Activated T-cell treated with anti-CD3 and anti-CD28 coated beads, Interleukin-2, amount 50 U/mL, for 24 hours (primary cell): ENCODE results near the gene RNF14.
"Not testable (repeated sequence)": the region's sequence is repeated elsewhere in the genome, so short reads cannot be mapped to it uniquely, and the experiment has no call there.

Experiments
- DNase-seq: peaks from one replicate; pipeline ENCODE4 v3.0.0-alpha.2; 2020
- H3K27ac Mint-ChIP-seq: 2 replicates; pipeline ENCODE4 v1.8.0; 2020; ENCODE audit warnings: mild to moderate bottlenecking, mixed read lengths
- H3K27me3 Mint-ChIP-seq: 2 replicates; pipeline ENCODE4 v1.8.0; 2020; ENCODE audit warnings: mixed read lengths
- H3K36me3 Mint-ChIP-seq: 2 replicates; pipeline ENCODE4 v1.8.0; 2020; ENCODE audit warnings: low read depth, mixed read lengths
- H3K4me1 Mint-ChIP-seq: 2 replicates; pipeline ENCODE4 v1.8.0; 2020; ENCODE audit warnings: low read depth, mixed read lengths
- H3K4me3 Mint-ChIP-seq: 2 replicates; pipeline ENCODE4 v1.8.0; 2020; ENCODE audit warnings: mild to moderate bottlenecking, moderate library complexity, mixed read lengths
- H3K9me3 Mint-ChIP-seq: 2 replicates; pipeline ENCODE4 v1.8.0; 2020; ENCODE audit warnings: mixed read lengths

Gene RNF14

DNA sequence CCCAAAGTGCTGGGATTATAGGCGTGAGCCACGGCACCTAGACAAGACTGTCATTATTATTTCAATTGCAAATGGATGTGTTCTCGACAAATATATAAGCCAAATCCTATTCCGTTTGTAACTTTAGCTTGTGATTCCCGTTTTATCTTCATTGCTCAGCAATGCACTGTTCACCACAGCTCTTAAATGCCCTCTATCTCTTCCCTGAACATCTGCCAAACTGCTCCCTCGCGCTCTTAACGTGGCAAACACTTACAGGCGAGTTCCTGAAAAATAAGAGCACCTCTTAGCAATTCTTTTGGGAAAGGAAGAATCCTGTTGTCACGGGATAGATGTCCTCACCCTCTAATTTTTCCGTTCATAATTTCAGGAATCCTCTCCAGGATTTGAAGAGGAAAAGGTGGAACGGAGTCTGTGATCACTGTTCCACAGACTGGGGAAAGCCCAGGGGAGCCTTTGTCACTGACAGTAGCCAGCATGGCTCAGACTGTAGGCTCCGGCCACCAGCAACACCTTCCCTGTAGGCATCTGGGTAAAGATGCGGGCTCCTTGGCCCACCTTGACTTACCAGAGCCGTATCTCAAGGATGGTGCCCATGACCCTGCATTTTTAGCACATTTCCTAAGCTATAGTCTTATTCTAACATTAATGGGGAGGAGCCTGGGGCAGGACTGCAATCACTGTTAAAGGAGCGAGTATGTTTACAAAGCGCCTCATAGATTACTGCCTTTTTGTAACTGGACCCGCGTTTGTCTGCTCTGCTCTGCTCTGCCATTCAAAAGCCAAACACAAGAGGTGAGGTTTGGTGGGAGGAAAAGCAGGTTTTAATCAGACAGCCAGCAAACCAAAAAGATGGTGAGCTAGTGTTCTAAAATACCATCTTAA lies 64.1 kb downstream of the RNF14 start:
- no peaks in the 10 kb centered on the region for H3K27me3 Mint-ChIP-seq
- no peak for DNase-seq
- no peak overlapping the region for H3K27ac Mint-ChIP-seq
- no peak overlapping the region for H3K4me3 Mint-ChIP-seq
- no peaks in the 10 kb centered on the region for H3K9me3 Mint-ChIP-seq
- H3K4me1 Mint-ChIP-seq = peaks cover 17% of the 10 kb centered on the region
- H3K36me3 Mint-ChIP-seq = no peaks in the 10 kb centered on the region

DNA sequence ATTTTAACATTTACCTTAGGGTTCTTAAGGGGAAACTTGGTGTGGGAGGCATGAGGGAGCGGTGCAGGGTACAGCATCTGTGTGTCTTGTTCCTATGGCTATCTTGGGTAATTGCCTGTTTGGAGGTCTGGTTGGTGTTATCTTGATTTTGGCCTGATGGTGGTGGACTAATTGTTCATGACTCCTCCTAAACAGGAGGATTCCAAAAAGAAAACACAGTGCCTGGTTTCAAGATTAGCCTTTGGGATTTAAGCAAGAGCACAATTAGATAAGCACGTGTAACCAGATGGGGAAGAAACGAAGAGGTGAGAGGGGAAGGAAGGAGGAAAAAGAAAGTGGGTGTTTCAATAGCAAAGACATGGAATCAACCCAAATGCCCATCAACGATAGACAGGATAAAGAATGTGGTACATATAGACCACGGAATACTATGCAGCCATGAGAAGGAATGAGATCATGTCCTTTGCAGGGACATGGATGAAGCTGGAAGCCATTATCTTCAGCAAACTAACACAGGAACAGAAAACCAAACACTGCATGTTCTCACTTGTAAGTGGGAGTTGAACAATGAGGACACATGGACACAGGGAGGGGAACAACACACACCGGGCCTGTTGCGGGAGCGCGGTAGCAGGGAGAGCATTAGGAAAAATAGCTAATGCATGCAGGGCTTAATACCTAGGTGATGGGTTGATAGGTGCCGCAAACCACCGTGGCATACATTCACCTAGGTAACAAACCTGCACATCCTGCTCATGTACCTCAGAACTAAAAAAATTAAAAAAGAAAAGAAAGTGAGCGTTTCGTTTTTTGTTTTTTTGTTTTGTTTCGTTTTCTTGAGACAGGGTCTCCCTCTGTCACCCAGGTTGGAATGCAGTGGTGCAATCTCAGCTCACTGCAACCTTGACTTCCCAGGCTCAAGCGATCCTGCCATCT lies 65.0 kb downstream of the RNF14 start:
- Mint-ChIP-seq H3K4me1 (peaks cover 17% of the 10 kb centered on the region), H3K27ac (peak overlapping the region; percentile 24)
- H3K4me3 Mint-ChIP-seq, H3K9me3 Mint-ChIP-seq, H3K27me3 Mint-ChIP-seq, H3K36me3 Mint-ChIP-seq, DNase-seq: not testable (repeated sequence)

- H3K4me3 Mint-ChIP-seq = no peak overlapping the region
- H3K27me3 Mint-ChIP-seq = no peaks in the 10 kb centered on the region
Observed at GRCh38 chr5:142034994-142035393, 66.1 kb downstream of the RNF14 start.

GRCh38 chr5:142036918-142037317 lies 68.0 kb downstream of the RNF14 start:
- H3K36me3 Mint-ChIP-seq = no peaks in the 10 kb centered on the region
- no peak overlapping the region for H3K4me3 Mint-ChIP-seq
- no peaks in the 10 kb centered on the region for H3K9me3 Mint-ChIP-seq
- H3K27ac Mint-ChIP-seq = no peak overlapping the region
- DNase-seq = no peak
- peaks cover 17% of the 10 kb centered on the region for H3K4me1 Mint-ChIP-seq
- no peaks in the 10 kb centered on the region for H3K27me3 Mint-ChIP-seq

More at GRCh38 chr5:142034994-142035393, 66.1 kb downstream of the RNF14 start:
- H3K4me1 Mint-ChIP-seq = peaks cover 17% of the 10 kb centered on the region
- peak overlapping the region; percentile 22 for H3K27ac Mint-ChIP-seq
- H3K9me3 Mint-ChIP-seq = no peaks in the 10 kb centered on the region
- DNase-seq = no peak
- H3K36me3 Mint-ChIP-seq = no peaks in the 10 kb centered on the region

DNA sequence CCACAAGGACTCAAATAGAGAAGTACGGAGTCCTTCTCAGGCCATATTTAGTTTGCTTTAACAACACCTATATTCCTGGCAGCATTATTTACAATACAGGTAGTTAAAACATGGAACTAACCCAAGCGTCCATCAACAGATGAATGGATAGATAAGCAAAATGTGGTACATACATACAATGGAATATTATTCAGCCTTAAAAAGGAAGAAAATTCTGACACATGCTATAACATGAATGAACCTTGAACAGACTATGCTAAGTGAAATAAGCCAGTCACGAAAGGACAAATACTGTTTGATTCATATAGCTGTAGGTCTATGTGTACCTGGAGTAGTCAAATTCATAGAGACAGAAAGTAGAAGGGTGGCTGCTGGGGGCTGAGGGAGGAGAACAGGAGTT lies 68.7 kb downstream of the RNF14 start:
- H3K4me3 Mint-ChIP-seq, DNase-seq, H3K9me3 Mint-ChIP-seq, H3K27ac Mint-ChIP-seq, H3K36me3 Mint-ChIP-seq, H3K27me3 Mint-ChIP-seq: not testable (repeated sequence)
- peaks cover 17% of the 10 kb centered on the region for H3K4me1 Mint-ChIP-seq

DNA sequence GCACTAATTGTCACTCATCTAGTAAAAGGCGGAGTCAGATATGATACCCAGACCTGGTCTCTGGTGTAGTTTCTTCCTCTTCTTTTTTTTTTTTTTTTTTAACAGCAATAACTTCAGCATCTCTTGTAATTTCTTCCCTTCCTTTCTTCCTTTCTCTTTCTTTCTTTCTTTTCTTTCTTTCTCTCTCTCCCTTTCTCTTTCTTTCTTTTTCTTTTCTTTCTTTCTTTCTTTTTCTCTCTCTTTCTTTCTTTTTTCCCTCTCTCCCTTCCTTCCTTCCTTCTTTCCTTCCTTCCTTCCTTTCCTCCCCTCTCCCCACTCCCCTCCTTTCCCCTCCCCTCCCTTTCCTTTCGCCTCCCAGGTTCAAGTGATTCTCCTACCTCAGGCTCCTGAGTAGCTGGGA lies 69.8 kb downstream of the RNF14 start:
- Mint-ChIP-seq H3K4me3 (no peak overlapping the region), H3K27ac (no peak overlapping the region), H3K4me1 (peaks cover 15% of the 10 kb centered on the region), H3K9me3 (no peaks in the 10 kb centered on the region), H3K36me3 (no peaks in the 10 kb centered on the region), H3K27me3 (no peaks in the 10 kb centered on the region)
- no peak for DNase-seq
